Fibroblast of the aortic adventitia (primary cell): ENCODE measurements around the gene C5AR1. TPM values are rescaled to one million over a fixed set of nuclear protein-coding genes. Genes with fewer than 3 reads are reported as not detected.
A peak's percentile ranks its signal among the peaks of the same experiment; 100 is the strongest.
"Not testable (repeated sequence)": the region's sequence is repeated elsewhere in the genome, so short reads cannot be mapped to it uniquely, and the experiment has no call there.

ENCODE experiments used
- DNase-seq: peaks from one replicate; pipeline ENCODE4 v3.0.0-alpha.2; 2010; ENCODE audit warnings: low read depth
- H3K4me3 ChIP-seq: 2 replicates; pipeline ENCODE4 v1.5.1; 2011; ENCODE audit warnings: low read depth, mild to moderate bottlenecking, control low read depth, low read length, moderate library complexity
- CTCF ChIP-seq: IDR thresholded peaks from 2 replicates; pipeline ENCODE4 v1.5.1; 2011; ENCODE audit warnings: mild to moderate bottlenecking, low read length, control low read depth, inconsistent platforms; ENCODE audit not compliant: insufficient read depth
- total RNA-seq: library from RNA; depleted of rRNA; stranded (reverse); fragments of >200 nt; gene quantifications from 2 replicates; pipeline ENCODE4 v1.2.3, GENCODE V29; 2012; ENCODE audit warnings: low replicate concordance

Gene C5AR1
- total RNA-seq, 1 donor = 0.09 TPM

- DNase-seq = no peak
- TF ChIP-seq CTCF = no peak
- H3K4me3 ChIP-seq = no peak overlapping the region
These were observed 20.8 kb downstream of the C5AR1 start for GRCh38 chr19:47330466-47330869.

GRCh38 chr19:47331490-47331889 lies 21.8 kb downstream of the C5AR1 start:
- TF ChIP-seq CTCF = no peak
- H3K4me3 ChIP-seq = no peak overlapping the region
- no peak for DNase-seq

GRCh38 chr19:47331931-47332547 lies 22.4 kb downstream of the C5AR1 start, which contains the start of gene C5AR2:
TSS of gene C5AR2 (plus strand) at chr19:47332175. CDS start at chr19:47340800, 8,625 bp downstream.
- no peak for TF ChIP-seq CTCF
- peak; percentile 46 for DNase-seq
- H3K4me3 ChIP-seq = no peak within 1 kb of the TSS

- H3K4me3 ChIP-seq, DNase-seq: not testable (repeated sequence)
These were observed 27.4 kb downstream of the C5AR1 start for GRCh38 chr19:47336765-47337718.

- no peak for TF ChIP-seq CTCF
- DNase-seq = no peak
- no peak overlapping the region for H3K4me3 ChIP-seq
These were observed 29.7 kb downstream of the C5AR1 start for GRCh38 chr19:47339196-47339880.

- no peak overlapping the region for H3K4me3 ChIP-seq
- no peak for TF ChIP-seq CTCF
- no peak for DNase-seq
These were observed 31.0 kb downstream of the C5AR1 start for GRCh38 chr19:47340477-47341208.
